Activated T-helper 17 cell treated with anti-CD3 and anti-CD28 coated beads, Interleukin-2, amount 50 U/mL, for 72 hours (primary cell): Measurements from ENCODE around the gene ZIC2. TPM values are rescaled to one million over a fixed set of nuclear protein-coding genes. Genes with fewer than 3 reads are reported as not detected.

Source experiments
- ATAC-seq: fragments of 150-1000 bp; cut with Tn5 transposase; replicated peaks from 2 replicates; pipeline ENCODE4 v1.10.0; 2021; ENCODE audit warnings: mild to moderate bottlenecking, moderate library complexity
- H3K27ac Mint-ChIP-seq: one replicate; pipeline ENCODE4 v1.8.0; 2022; ENCODE audit warnings: mixed read lengths
- H3K27me3 Mint-ChIP-seq: one replicate; pipeline ENCODE4 v1.8.0; 2022; ENCODE audit warnings: mixed read lengths
- H3K36me3 Mint-ChIP-seq: one replicate; pipeline ENCODE4 v1.8.0; 2022; ENCODE audit warnings: low read depth, mild to moderate bottlenecking, mixed read lengths
- H3K4me1 Mint-ChIP-seq: one replicate; pipeline ENCODE4 v1.8.0; 2022; ENCODE audit warnings: mixed read lengths
- H3K4me3 Mint-ChIP-seq: one replicate; pipeline ENCODE4 v1.8.0; 2022; ENCODE audit warnings: mild to moderate bottlenecking, mixed read lengths
- H3K9me3 Mint-ChIP-seq: one replicate; pipeline ENCODE4 v1.8.0; 2022; ENCODE audit warnings: mixed read lengths
- total RNA-seq, 2 donors: library from RNA; stranded (reverse); gene quantifications; one replicate each; pipeline ENCODE4 v1.2.3, GENCODE V29; 2022

The ZIC2 gene
- total RNA-seq, 2 donors from 2014 or later, result 0.84 TPM; not detected in 1

GRCh38 chr13:99967498-99967868 is 14.1 kb upstream of the ZIC2 start:
- H3K9me3 Mint-ChIP-seq, result no peaks in the 10 kb centered on the region
- peaks cover 10% of the 10 kb centered on the region for H3K4me1 Mint-ChIP-seq
- peak overlapping the region; percentile 5 for H3K4me3 Mint-ChIP-seq
- ATAC-seq, result no peak
- H3K27me3 Mint-ChIP-seq, result peaks cover 48% of the 10 kb centered on the region
- H3K36me3 Mint-ChIP-seq, result peaks cover 28% of the 10 kb centered on the region
- no peak overlapping the region for H3K27ac Mint-ChIP-seq

DNA sequence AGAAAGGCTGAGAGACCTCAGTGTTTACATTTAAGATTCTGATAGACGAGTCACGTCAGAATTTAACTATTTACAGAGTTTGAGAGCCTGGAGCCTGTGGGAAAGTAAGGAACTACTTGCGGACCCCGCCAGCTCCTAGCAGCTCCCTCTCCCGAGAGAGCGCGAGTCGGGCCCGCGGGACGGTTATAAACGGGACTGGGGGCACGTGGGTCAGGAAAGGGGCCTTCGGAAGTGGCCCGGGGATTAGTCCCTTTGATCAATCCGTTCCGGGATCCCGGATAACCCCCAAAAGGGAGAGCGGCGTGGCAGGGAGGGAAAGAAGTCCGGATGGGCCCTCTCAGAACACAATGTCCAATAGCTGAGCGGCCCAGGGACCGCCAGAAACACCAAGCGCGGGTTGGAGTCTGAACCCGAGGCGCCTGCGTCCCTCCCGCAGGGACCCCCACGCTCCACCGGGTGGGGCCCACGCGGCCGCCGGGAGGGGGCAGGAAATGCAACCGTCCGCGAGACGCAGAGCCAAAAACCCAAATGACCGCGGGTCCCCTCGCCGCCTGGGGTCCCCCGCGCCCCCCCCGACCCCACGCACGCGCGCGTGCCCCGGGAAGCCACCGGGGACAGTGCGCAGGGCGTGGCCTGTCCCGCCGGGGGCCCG is 13.6 kb upstream of the ZIC2 start:
- Mint-ChIP-seq H3K4me1 (peaks cover 10% of the 10 kb centered on the region), H3K9me3 (no peaks in the 10 kb centered on the region), H3K27ac (no peak overlapping the region), H3K4me3 (peak overlapping the region; percentile 5), H3K27me3 (peaks cover 49% of the 10 kb centered on the region), H3K36me3 (peaks cover 30% of the 10 kb centered on the region)
- ATAC-seq, result no peak

DNA sequence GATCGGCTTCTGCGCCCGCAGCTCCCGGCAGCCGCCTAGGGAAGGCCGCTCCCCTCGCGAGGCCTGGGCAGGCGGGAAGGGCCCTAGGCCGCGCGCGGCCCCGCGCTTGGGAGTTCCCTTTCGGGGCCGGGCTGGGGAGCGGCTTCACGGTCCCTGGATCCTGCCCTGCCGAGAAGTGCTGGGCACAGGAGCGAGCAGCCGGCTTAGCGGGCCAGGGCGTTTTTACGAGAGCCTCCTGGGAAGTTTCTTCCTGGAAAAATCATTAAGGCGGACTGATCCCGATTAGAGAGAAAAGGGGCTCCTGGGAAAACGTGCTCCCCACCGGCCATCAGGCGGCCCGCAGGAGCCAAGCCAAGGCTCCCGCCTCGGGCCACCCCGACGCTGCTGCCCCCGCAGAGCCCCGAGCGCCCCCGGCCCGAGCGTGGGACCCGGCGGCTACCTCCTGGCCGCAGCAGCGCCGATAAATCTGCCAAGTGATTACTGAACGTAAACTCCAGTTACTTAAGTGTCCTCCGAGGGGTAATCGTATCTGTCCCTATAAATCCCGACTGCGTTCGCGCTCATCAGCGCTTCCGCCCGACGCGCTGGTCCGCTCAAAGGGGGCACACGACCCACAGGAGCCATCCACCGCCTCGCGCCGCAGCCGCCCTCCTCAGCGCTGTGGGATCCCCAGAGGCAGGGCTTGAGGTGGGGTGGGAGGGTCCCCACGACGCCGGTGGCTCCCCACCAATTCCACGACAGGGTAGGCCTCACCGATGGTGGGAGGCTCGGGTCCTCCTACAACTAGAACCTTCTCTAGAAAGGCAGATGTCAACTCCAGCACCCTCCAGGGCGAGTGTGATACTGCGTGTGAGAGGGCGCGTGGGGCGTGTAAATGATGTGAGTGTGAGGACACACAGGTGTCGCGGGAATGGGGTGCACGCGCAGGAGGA is 12.8 kb upstream of the ZIC2 start:
- ATAC-seq, result no peak
- peaks cover 10% of the 10 kb centered on the region for H3K4me1 Mint-ChIP-seq
- H3K27me3 Mint-ChIP-seq, result peaks cover 57% of the 10 kb centered on the region
- no peak overlapping the region for H3K27ac Mint-ChIP-seq
- H3K4me3 Mint-ChIP-seq, result peak overlapping the region; percentile 74
- no peaks in the 10 kb centered on the region for H3K9me3 Mint-ChIP-seq
- peaks cover 38% of the 10 kb centered on the region for H3K36me3 Mint-ChIP-seq

GRCh38 chr13:99969453-99969918 is 12.1 kb upstream of the ZIC2 start:
- Mint-ChIP-seq H3K36me3 (peaks cover 41% of the 10 kb centered on the region), H3K4me3 (peak overlapping the region; percentile 74), H3K27me3 (peaks cover 59% of the 10 kb centered on the region), H3K27ac (no peak overlapping the region), H3K4me1 (peaks cover 10% of the 10 kb centered on the region), H3K9me3 (no peaks in the 10 kb centered on the region)
- no peak for ATAC-seq

DNA sequence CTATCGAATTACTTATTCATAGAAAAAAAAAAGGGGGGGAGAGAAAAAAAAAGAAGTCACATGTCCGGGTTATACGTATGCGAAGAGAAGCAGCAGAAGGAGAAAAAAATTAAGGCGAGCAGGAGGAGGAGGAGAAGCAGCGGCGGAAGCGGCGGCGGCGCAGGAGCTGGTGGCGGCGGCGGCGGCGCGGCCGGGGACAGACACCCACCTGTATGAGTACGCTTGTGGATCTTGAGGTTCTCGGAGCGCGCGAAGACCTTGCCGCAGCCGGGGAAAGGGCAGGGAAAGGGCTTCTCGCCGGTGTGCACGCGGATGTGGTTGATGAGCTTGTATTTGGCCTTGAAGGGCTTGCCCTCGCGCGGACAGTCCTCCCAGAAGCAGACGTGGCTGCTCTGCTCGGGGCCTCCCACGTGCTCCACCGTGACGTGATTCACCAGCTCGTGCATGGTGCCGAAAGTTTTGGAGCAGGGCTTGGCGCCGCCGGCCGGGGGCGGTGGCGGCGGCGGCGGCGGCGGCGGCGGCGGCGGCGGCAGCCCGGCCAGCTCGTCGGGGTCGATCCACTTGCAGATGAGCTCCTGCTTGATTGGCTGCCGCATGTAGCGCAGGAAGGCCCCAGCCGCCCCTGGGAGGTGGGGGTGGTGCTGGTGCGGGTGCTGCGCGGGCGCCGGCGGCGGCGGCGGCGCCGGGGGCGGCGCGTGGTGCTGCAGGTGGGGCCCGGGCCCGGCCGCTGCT is 11.5 kb upstream of the ZIC2 start:
- H3K36me3 Mint-ChIP-seq, result peaks cover 41% of the 10 kb centered on the region
- peak overlapping the region; percentile 74 for H3K4me3 Mint-ChIP-seq
- no peaks in the 10 kb centered on the region for H3K9me3 Mint-ChIP-seq
- no peak overlapping the region for H3K27ac Mint-ChIP-seq
- ATAC-seq, result peak; percentile 62
- peaks cover 61% of the 10 kb centered on the region for H3K27me3 Mint-ChIP-seq
- H3K4me1 Mint-ChIP-seq, result peaks cover 10% of the 10 kb centered on the region

- H3K4me3 Mint-ChIP-seq, result no peak overlapping the region
- ATAC-seq, result peak; percentile 7
- peaks cover 10% of the 10 kb centered on the region for H3K4me1 Mint-ChIP-seq
- H3K27ac Mint-ChIP-seq, result no peak overlapping the region
- H3K9me3 Mint-ChIP-seq, result no peaks in the 10 kb centered on the region
- H3K36me3 Mint-ChIP-seq, result peaks cover 41% of the 10 kb centered on the region
- H3K27me3 Mint-ChIP-seq, result peaks cover 59% of the 10 kb centered on the region
Observed at GRCh38 chr13:99970651-99971575, 10.7 kb upstream of the ZIC2 start.

- Mint-ChIP-seq H3K4me1 (peaks cover 10% of the 10 kb centered on the region), H3K9me3 (no peaks in the 10 kb centered on the region), H3K36me3 (peaks cover 41% of the 10 kb centered on the region), H3K4me3 (peak within 1 kb of the TSS; percentile 32), H3K27ac (peak within 1 kb of the TSS; percentile 30), H3K27me3 (peaks cover 59% of the 10 kb centered on the region)
- ATAC-seq, result no peak
Observed at GRCh38 chr13:99971576-99972189, 9.9 kb upstream of the ZIC2 start, which contains the start of gene ZIC5. Gene ZIC5, minus strand, starts transcription at chr13:99971767. Its CDS starts 164 bp downstream, at chr13:99971603.

- H3K36me3 Mint-ChIP-seq, result peaks cover 40% of the 10 kb centered on the region
- H3K27me3 Mint-ChIP-seq, result peaks cover 64% of the 10 kb centered on the region
- no peak for ATAC-seq
- peaks cover 10% of the 10 kb centered on the region for H3K4me1 Mint-ChIP-seq
- H3K4me3 Mint-ChIP-seq, result peak overlapping the region; percentile 32
- H3K9me3 Mint-ChIP-seq, result no peaks in the 10 kb centered on the region
- peak overlapping the region; percentile 30 for H3K27ac Mint-ChIP-seq
Observed at GRCh38 chr13:99972190-99972731, 9.3 kb upstream of the ZIC2 start.

DNA sequence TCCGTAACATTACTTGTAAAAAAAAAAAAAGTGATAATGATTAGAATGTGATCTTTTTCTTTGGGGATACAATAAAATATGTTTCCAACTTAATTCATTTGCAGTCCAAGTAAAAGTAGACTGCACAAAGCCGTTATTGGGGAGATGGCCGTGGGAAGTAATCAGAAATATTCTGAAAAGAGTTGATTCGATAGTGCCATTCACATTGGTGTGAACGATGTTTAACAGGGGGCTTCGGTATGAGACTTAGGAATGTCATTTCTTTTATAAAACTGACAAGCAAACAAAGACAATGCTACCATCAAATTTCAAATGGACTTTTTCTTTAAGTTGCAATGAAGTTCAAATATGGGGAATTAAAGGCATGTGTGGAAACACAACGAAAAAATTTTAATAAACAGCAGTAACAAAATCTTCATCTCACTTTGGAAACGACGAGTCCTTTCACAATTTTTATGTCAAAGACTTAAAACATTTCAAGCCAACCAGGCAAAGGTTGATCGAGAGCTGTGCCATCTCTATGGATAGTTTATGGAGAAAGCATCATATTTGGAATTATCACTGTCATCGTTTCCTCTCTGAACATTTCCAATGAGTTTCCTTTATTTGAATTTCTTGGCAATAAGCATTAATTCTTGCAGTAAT is 8.3 kb upstream of the ZIC2 start:
- H3K27me3 Mint-ChIP-seq, result peaks cover 66% of the 10 kb centered on the region
- no peak overlapping the region for H3K4me3 Mint-ChIP-seq
- peaks cover 32% of the 10 kb centered on the region for H3K36me3 Mint-ChIP-seq
- no peak overlapping the region for H3K27ac Mint-ChIP-seq
- H3K9me3 Mint-ChIP-seq, result peaks cover 3% of the 10 kb centered on the region
- peaks cover 10% of the 10 kb centered on the region for H3K4me1 Mint-ChIP-seq
- no peak for ATAC-seq

- peaks cover 69% of the 10 kb centered on the region for H3K27me3 Mint-ChIP-seq
- no peak overlapping the region for H3K27ac Mint-ChIP-seq
- H3K4me1 Mint-ChIP-seq, result peaks cover 10% of the 10 kb centered on the region
- H3K36me3 Mint-ChIP-seq, result peaks cover 32% of the 10 kb centered on the region
- ATAC-seq, result no peak
- H3K9me3 Mint-ChIP-seq, result peaks cover 3% of the 10 kb centered on the region
- H3K4me3 Mint-ChIP-seq, result no peak overlapping the region
Observed at GRCh38 chr13:99973808-99974185, 7.8 kb upstream of the ZIC2 start.

DNA sequence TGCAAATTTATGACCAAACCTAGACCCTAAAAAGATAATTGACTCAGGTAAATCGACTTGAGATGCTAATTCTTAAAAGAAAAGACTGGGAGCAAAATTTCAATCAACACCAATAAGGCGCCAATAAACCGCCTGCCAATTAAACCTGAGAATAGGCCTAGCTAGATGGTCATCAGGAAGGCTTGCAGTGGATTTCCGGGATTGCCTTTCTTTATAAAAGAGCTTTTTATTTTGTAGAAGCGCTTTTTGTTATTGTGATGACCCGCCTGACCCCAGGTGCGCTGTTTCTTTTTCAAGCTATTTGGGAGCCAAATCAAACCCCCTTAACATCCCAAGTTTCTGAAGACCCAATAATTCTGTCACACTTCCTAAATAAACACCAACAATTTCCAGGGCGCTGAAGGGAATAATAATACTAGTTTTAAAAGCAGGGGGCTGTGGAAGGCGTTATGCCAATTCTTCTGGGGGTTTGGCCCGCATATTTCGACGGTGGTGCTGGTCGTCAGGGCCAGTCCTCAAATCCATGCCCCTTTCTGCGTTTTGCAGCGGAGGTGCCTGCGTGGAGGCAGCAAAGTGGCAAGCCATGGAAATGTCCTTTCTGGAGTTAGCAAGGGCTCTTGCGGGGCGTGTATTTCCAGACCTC is 7.2 kb upstream of the ZIC2 start:
- Mint-ChIP-seq H3K4me3 (no peak overlapping the region), H3K27me3 (peaks cover 67% of the 10 kb centered on the region), H3K27ac (no peak overlapping the region), H3K9me3 (peaks cover 3% of the 10 kb centered on the region), H3K36me3 (peaks cover 26% of the 10 kb centered on the region), H3K4me1 (peaks cover 4% of the 10 kb centered on the region)
- ATAC-seq, result no peak

GRCh38 chr13:99974939-99975561 is 6.5 kb upstream of the ZIC2 start:
- Mint-ChIP-seq H3K9me3 (peaks cover 3% of the 10 kb centered on the region), H3K27ac (no peak overlapping the region)

More at GRCh38 chr13:99974939-99975561, 6.5 kb upstream of the ZIC2 start:
- H3K27me3 Mint-ChIP-seq, result peaks cover 62% of the 10 kb centered on the region
- H3K4me3 Mint-ChIP-seq, result no peak overlapping the region
- ATAC-seq, result no peak
- peaks cover under 1% of the 10 kb centered on the region for H3K4me1 Mint-ChIP-seq
- H3K36me3 Mint-ChIP-seq, result peaks cover 21% of the 10 kb centered on the region
